Stimulated activated CD4-positive, alpha-beta T cell treated with anti-CD3 and anti-CD28 coated beads, Interleukin-4, amount 100 ng/mL, for 24 hours (primary cell): ENCODE results near the gene ANKRD13B.
"Not testable (repeated sequence)": the region's sequence is repeated elsewhere in the genome, so short reads cannot be mapped to it uniquely, and the experiment has no call there.

Experiments used
- DNase-seq: peaks from one replicate; pipeline ENCODE4 v3.0.0-alpha.2; 2020

Gene ANKRD13B

GRCh38 chr17:29592850-29593551 is at the start of gene ANKRD13B:
Gene ANKRD13B, plus strand, starts transcription at chr17:29593132. Its CDS starts 490 bp downstream, at chr17:29593622.
- DNase-seq, result peak; percentile 47

DNA sequence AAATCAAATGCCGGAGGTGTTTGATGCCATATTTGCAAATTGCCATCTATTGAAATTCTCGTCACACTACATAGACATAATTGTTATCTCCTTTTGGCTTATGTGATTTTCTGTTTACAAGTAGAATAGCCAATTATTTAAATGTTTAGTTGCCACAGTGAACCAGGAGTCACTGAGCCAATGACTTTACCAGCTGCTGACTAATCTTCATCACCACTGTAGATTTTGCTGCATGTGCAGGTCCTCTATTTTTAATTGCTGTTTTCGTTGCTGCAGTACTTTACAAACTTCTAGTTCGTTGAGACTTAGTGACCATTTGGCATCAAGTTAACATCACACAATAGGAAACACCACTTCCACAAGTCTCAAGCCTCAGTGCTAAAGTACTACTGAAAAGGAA is 48.9 kb upstream of the ANKRD13B start:
- DNase-seq, result no peak

DNA sequence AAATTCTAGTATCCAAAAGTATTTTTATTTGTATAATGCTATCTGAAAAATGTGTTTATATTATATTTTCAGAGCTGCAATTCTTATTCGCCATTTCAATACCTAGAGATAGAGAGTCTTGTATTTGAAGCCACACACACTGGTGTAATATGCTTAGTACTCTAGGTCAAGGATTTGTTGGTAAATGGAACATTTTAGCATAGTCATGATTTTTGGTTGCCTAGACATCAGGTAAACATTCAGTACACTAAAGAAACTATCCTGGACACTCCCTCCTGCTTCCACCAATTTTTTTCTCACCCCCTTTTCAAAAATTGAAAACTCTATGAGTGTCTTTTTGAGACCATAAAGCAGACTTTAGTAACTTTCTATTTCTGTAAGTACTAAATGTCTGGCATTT is 46.8 kb upstream of the ANKRD13B start:
- DNase-seq, result no peak

DNA sequence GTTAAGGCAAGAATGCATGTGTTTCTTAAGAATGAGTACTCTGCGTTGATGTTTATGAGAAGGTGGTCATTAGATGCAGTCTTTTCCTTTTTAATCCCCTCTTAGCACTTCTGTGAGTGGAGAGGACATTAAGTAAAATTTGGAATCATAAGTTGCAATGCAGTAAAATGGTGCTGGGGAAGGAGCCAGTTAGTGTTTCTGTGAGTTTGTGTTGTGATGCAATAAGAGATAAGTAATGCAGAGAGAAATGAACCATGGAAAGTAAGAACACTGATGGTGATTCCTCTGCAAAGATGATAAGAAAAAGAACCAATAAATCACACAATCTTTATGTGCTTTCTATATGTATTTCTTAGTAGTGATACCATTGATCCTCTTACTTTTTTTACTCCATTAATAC is 46.1 kb upstream of the ANKRD13B start:
- DNase-seq, result no peak

DNA sequence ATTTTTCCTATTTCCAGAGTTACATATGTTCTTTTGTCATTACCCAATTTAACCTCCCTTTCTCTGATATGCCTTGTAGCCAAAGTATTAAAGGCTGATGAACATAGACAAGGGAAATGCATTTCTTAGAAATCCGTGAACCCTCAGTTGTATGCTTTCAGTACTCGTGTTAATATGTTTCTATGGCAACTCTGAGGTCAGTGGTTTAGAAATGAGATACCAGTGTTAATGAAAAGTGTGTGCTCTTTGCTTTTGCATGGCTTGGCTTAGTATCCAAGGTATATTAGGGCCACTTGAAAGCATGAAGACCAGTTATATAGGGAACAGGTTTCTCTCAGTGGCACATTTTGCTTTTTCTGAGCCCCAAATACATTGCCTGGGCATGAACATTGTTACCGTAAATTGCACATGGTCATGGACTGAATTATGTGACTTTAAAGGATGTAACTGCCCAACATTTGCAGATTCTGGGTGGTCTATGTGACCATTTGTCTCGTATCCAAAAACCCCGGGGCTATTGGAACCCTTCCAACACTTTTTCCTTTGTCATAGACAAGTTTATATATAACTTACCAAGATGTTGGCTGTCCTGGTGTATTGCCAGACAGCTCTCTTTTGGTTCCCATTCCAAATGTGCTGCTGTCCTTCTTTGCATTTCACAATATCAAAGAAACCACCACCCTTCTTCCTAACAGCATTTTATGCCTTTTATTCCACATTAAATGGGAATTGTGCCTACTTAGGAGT is 43.6 kb upstream of the ANKRD13B start:
- no peak for DNase-seq

DNA sequence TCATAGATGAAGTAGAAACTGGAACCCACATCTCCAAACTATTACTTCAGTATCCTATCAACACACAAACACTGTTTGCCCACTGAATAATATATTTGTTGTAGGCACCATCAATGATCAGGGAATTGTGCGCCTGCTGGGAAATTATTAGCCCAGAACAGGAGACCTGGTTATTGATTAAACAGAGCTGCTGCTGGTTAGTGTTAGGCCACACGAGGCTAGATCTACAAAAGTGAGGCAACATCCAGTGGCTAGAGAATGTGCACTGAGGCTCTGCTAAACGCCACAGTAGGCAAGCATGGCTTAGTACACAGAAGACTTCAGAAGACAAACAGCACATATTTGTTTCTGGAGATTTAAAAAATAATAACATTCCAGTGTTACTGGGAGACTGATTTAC is 37.1 kb upstream of the ANKRD13B start:
- DNase-seq, result no peak

- no peak for DNase-seq
Observed at GRCh38 chr17:29557085-29557738, 35.7 kb upstream of the ANKRD13B start.

DNA sequence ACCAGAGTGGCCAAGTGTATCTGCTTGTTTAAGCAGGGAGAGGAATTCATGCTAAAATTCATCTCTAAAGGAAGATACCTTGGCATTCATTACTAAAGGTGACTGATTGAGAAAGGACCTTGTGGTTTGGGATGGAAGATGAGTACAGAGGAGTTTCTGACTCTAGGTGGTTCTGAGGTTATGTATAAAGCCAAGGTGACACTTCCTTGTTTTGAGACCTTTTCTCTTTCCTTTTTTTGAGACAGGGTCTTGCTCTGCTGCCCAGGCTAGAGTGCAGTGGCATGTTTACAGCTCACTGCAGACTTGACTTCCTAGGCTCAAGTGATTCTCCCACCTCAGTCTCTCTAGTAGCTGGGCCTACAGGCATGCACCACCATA is 35.2 kb upstream of the ANKRD13B start:
- DNase-seq, result no peak

- not testable (repeated sequence) for DNase-seq
Observed at GRCh38 chr17:29558139-29558538, 34.8 kb upstream of the ANKRD13B start.

- DNase-seq, result no peak
Observed at GRCh38 chr17:29559640-29560039, 33.3 kb upstream of the ANKRD13B start.

- DNase-seq, result no peak
Observed at GRCh38 chr17:29560316-29560715, 32.6 kb upstream of the ANKRD13B start.

DNA sequence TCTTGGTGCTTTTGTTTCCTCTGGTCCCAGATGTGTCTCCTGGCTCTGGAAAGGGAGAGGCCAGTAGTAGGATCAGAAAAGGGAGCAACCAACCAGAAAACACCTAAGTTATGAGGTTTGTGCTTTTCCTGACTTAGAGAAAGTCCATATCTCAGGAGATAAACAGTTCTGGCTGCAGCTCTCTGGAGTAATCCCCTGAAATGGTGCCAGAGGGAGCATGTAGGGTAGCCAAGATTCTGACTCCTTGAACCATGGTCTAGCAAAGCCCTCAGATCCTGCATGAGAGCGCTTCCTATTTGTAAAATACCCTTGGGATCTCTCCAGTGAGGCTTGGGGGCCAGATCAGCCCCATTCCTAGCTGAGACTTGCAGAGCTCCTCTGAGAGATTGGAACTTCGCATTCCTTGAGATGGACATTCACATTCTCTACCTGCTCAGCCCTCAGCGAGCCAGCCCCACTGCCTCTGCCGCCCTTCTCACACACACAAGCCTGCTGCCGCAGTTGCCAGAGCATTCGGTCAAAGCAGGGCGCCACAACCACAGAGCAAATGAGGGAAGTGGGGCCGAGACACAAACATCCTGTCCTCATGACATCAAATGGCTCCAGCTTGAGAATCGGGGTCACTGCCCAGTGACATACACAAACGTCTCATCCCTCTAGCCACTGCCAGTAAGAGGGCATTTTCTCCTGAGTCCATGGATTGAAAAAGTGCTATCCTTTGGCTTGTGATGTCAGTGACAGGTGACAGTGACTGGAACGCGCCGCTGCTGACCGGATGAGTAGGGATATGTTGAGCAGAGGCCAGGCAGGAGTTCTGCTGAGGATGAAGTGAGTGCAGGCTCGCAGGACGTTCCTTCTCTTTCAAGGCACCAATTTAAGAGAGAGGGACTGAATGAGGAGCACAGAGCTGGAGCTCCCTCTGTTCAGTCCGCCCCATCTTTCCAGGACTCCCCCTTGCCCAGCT is 31.1 kb upstream of the ANKRD13B start:
- no peak for DNase-seq

DNA sequence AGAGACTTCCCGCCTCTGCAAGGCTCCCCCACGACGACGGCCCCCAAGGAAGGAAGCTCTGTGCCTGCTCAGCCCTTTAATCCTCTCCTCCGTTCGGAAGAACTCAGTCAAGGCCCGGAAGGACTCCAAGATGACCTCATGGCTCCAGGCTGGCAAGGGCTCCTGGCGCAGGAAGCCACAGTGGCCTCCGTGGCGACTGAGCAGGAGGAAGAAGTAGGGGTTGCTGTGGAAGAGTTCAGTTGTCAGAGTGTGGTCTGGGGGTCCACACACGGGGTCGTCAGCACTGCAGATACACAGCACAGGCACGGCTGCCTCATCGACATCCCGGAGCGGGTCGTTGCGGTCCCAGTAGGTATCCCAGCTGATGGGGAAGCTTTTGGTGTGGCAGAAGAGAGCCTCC is 30.3 kb upstream of the ANKRD13B start:
- DNase-seq, result no peak

DNA sequence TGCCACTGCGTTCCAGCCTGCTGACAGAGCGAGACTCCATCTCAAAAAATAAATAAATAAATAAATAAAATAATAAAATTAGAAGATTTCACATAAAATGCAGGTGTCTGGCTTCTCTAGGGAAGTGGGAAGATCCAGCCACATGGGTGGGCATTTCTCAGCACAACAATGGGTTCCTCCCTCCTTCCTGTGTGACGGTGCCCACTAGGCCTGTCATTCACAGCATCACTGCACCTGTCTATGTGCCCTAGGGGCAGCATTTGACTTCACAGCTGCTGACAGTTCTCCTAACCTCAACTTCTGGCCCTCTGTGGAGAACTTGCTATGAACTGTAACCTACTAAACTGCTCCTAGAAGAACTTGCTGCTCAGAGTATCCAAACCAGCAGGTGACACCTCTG is 29.1 kb upstream of the ANKRD13B start:
- DNase-seq, result no peak

- peak; percentile 52 for DNase-seq
Observed at GRCh38 chr17:29565643-29566472, 27.1 kb upstream of the ANKRD13B start.

DNA sequence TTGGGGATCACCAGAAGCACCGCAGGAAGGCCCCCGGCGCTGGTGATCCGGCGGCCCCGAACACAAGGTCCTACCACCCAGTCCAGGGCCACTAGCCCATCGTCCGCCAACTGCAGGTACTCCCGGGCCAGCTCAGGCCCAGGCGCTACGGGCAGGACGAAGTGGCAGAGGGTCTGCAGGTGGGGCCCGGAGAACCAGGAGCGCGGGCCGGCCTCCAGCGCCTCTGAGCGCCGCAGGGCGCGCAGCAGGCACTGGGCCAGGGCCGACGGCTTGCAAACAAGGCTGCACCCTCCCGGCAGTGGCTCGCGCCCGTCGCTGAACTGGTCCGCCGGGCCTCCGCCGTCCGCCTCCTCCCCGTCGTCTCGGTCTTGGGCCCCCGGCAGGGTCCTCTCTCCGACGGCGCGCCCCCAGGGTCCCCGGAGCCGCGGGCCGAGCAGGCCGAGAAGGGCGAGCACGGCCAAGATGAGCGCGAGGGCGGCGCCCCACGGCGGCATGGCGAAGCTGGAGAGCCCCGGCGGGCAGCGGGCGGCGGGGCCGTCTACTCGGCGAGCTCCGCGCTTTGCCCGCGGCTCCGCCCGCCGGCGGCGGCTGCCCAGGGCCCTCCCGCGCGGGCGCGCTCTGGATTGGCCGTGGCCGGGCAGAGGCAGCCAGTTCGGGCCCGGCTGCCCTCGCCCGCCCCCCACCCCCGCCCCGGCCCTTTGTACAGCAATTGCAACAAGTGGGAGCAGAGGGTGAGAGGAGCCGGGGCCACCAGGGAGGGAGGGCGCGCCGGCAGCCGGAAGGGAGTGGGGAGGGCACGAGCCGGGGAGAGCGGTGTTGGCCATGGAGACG is 26.2 kb upstream of the ANKRD13B start, which contains the start of gene ABHD15:
Gene ABHD15 (minus strand): TSS at position 565 of the 831 bp plus-strand sequence. CDS start 71 bp downstream, at position 494.
- DNase-seq, result peak; percentile 51

DNA sequence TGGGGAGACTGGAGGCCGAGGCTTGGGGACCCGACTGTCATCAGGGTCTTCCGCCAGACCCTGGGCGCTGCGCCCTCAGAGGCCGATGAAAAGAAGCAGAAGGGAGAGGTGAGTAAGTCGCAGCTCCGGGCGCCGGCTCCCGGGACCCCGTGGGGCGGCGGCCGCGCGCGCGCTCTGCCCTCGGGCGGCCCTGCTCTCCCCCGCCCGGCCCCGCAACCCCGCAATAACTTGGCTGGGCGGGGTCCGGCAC is 25.7 kb upstream of the ANKRD13B start:
- DNase-seq, result no peak

DNA sequence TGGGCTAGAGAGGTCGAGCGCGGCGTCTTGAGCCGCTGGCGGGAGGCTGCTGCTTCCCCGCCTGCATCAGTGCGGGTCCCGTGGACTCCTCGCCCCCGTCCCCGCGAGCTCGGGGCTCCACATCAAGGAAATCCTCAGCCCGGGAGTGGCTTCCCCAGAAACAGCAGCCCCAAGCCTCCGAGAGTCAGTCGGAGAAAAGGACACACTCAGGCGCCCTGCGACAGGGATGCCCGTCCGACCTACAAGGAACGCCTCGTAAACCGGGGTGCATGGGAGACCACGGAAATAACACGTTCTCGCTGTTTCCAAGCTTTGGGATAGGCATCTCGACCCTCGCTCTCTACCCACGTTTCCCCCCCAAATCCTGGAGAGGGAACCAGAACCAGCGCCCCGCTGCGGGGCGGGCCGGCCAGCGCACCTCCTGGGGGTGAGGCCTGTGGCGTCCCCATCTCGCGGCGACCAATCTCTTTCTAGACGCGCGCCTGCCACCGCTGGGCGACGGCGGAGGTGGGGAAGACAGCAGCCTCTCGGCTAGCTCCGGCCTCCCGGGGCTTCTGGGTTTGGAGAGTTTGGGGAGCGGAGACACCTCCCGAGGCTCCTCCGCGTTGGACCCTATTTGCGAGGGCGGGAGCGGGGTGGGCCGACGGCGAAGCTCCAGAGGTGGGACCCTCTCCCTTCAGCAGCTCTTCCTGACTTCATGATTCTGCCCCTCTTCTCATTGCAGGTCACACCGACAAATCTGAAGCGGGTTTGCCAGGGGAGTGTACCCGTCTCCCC is 25.2 kb upstream of the ANKRD13B start:
- DNase-seq, result peak; percentile 78

DNA sequence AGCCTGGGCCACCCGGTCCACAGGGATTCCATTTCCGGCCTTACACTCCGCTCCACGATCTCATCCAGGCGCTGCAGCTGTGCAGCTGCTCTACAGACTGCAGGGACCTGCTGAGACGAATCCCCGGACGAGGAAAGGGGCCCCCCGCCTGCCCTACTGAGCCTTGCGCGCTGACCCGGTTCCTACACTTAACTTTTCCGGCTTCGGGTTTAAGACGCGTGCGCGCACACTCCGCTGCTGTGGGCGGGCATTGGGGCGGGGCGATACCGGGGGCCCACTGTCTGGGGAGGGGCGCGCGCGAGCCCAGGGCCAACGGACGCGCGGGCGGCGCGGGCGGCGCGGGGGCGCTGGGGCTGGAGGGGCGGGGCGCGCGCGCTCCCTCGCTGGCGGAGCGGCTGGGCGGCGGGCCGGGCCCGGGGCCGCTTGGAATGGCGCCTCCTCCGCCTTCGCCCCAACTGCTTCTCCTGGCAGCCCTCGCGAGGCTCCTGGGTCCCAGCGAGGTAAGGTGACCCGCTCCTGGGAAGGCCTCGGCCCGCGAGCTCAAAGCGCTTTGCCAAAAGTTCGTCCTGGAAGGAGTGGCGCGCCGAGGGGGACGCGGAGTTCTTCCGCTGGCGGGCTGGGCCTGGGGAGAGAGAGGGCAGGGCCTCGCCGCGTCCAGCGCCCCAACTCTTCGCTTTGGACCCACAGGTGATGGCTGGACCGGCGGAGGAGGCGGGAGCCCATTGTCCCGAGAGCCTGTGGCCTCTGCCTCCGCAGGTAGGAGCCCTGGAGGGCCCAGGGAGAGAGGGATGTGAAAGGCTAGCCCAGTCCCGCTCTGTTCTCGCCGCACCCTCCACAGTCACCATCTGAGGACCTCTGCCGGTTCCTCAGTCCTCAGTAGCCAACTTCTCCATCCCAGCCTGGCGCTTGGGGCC is 24.3 kb upstream of the ANKRD13B start, which contains the start of gene TP53I13:
Gene TP53I13 (plus strand): TSS at position 371 of the 914 bp plus-strand sequence. CDS start 58 bp downstream, at position 429.
- DNase-seq, result peak; percentile 88
